ENCODE measurements around the gene DRAM1.

DRAM1 gene

GRCh38 chr12:101951002-101951670 lies 73.8 kb downstream of the DRAM1 start:
- no peak for DNase-seq
- H3K36me3 ChIP-seq (ENCODE audit: control insufficient read depth, insufficient read depth, low read length), result no peaks in the 10 kb centered on the region
- no peaks in the 10 kb centered on the region for H3K4me1 ChIP-seq (ENCODE audit: control insufficient read depth, insufficient read depth, low read length, poor library complexity, severe bottlenecking)
- H3K27me3 ChIP-seq (replicated peaks; ENCODE audit: control insufficient read depth, insufficient read depth, low read length, poor library complexity, severe bottlenecking), result no peaks in the 10 kb centered on the region
- no peak overlapping the region for H3K4me3 ChIP-seq (ENCODE audit: insufficient read depth, low read depth, low read length, poor library complexity, severe bottlenecking)
- no peak overlapping the region for H3K27ac ChIP-seq (ENCODE audit: insufficient read depth, low read length, poor library complexity, severe bottlenecking)
- H3K9me3 ChIP-seq (ENCODE audit: control insufficient read depth, low read length), result no peaks in the 10 kb centered on the region

- Histone ChIP-seq H3K27me3 (replicated peaks; ENCODE audit: control insufficient read depth, insufficient read depth, low read length, poor library complexity, severe bottlenecking) (no peaks in the 10 kb centered on the region), H3K4me1 (ENCODE audit: control insufficient read depth, insufficient read depth, low read length, poor library complexity, severe bottlenecking) (no peaks in the 10 kb centered on the region), H3K36me3 (ENCODE audit: control insufficient read depth, insufficient read depth, low read length) (no peaks in the 10 kb centered on the region), H3K4me3 (ENCODE audit: insufficient read depth, low read depth, low read length, poor library complexity, severe bottlenecking) (no peak overlapping the region), H3K27ac (ENCODE audit: insufficient read depth, low read length, poor library complexity, severe bottlenecking) (no peak overlapping the region), H3K9me3 (ENCODE audit: control insufficient read depth, low read length) (no peaks in the 10 kb centered on the region)
- DNase-seq, result no peak
These were observed 76.7 kb downstream of the DRAM1 start for GRCh38 chr12:101954113-101954512.

- H3K27me3 ChIP-seq (replicated peaks; ENCODE audit: control insufficient read depth, insufficient read depth, low read length, poor library complexity, severe bottlenecking), result no peaks in the 10 kb centered on the region
- no peaks in the 10 kb centered on the region for H3K4me1 ChIP-seq (ENCODE audit: control insufficient read depth, insufficient read depth, low read length, poor library complexity, severe bottlenecking)
- H3K9me3 ChIP-seq (ENCODE audit: control insufficient read depth, low read length), result no peaks in the 10 kb centered on the region
- no peaks in the 10 kb centered on the region for H3K36me3 ChIP-seq (ENCODE audit: control insufficient read depth, insufficient read depth, low read length)
- no peak for DNase-seq
- no peak overlapping the region for H3K4me3 ChIP-seq (ENCODE audit: insufficient read depth, low read depth, low read length, poor library complexity, severe bottlenecking)
- no peak overlapping the region for H3K27ac ChIP-seq (ENCODE audit: insufficient read depth, low read length, poor library complexity, severe bottlenecking)
These were observed 77.3 kb downstream of the DRAM1 start for GRCh38 chr12:101954676-101955075.

GRCh38 chr12:101957252-101957959 lies 80.0 kb downstream of the DRAM1 start:
- no peak for DNase-seq
- Histone ChIP-seq H3K36me3 (ENCODE audit: control insufficient read depth, insufficient read depth, low read length) (no peaks in the 10 kb centered on the region), H3K27me3 (replicated peaks; ENCODE audit: control insufficient read depth, insufficient read depth, low read length, poor library complexity, severe bottlenecking) (no peaks in the 10 kb centered on the region), H3K9me3 (ENCODE audit: control insufficient read depth, low read length) (no peaks in the 10 kb centered on the region), H3K4me3 (ENCODE audit: insufficient read depth, low read depth, low read length, poor library complexity, severe bottlenecking) (no peak overlapping the region), H3K4me1 (ENCODE audit: control insufficient read depth, insufficient read depth, low read length, poor library complexity, severe bottlenecking) (no peaks in the 10 kb centered on the region), H3K27ac (ENCODE audit: insufficient read depth, low read length, poor library complexity, severe bottlenecking) (no peak overlapping the region)

GRCh38 chr12:101959607-101960006 lies 82.2 kb downstream of the DRAM1 start:
- Histone ChIP-seq H3K27ac (ENCODE audit: insufficient read depth, low read length, poor library complexity, severe bottlenecking) (no peak overlapping the region), H3K4me1 (ENCODE audit: control insufficient read depth, insufficient read depth, low read length, poor library complexity, severe bottlenecking) (no peaks in the 10 kb centered on the region), H3K27me3 (replicated peaks; ENCODE audit: control insufficient read depth, insufficient read depth, low read length, poor library complexity, severe bottlenecking) (no peaks in the 10 kb centered on the region), H3K36me3 (ENCODE audit: control insufficient read depth, insufficient read depth, low read length) (no peaks in the 10 kb centered on the region), H3K9me3 (ENCODE audit: control insufficient read depth, low read length) (no peaks in the 10 kb centered on the region), H3K4me3 (ENCODE audit: insufficient read depth, low read depth, low read length, poor library complexity, severe bottlenecking) (no peak overlapping the region)
- DNase-seq, result no peak

GRCh38 chr12:101962486-101962885 lies 85.1 kb downstream of the DRAM1 start:
- Histone ChIP-seq H3K4me1 (ENCODE audit: control insufficient read depth, insufficient read depth, low read length, poor library complexity, severe bottlenecking) (no peaks in the 10 kb centered on the region), H3K9me3 (ENCODE audit: control insufficient read depth, low read length) (no peaks in the 10 kb centered on the region), H3K36me3 (ENCODE audit: control insufficient read depth, insufficient read depth, low read length) (no peaks in the 10 kb centered on the region), H3K27me3 (replicated peaks; ENCODE audit: control insufficient read depth, insufficient read depth, low read length, poor library complexity, severe bottlenecking) (no peaks in the 10 kb centered on the region), H3K4me3 (ENCODE audit: insufficient read depth, low read depth, low read length, poor library complexity, severe bottlenecking) (no peak overlapping the region), H3K27ac (ENCODE audit: insufficient read depth, low read length, poor library complexity, severe bottlenecking) (no peak overlapping the region)
- DNase-seq, result no peak

- no peaks in the 10 kb centered on the region for H3K4me1 ChIP-seq (ENCODE audit: control insufficient read depth, insufficient read depth, low read length, poor library complexity, severe bottlenecking)
- H3K27ac ChIP-seq (ENCODE audit: insufficient read depth, low read length, poor library complexity, severe bottlenecking), result no peak overlapping the region
- H3K36me3 ChIP-seq (ENCODE audit: control insufficient read depth, insufficient read depth, low read length), result no peaks in the 10 kb centered on the region
- no peak overlapping the region for H3K4me3 ChIP-seq (ENCODE audit: insufficient read depth, low read depth, low read length, poor library complexity, severe bottlenecking)
- no peaks in the 10 kb centered on the region for H3K27me3 ChIP-seq (replicated peaks; ENCODE audit: control insufficient read depth, insufficient read depth, low read length, poor library complexity, severe bottlenecking)
- H3K9me3 ChIP-seq (ENCODE audit: control insufficient read depth, low read length), result no peaks in the 10 kb centered on the region
- DNase-seq, result no peak
These were observed 86.3 kb downstream of the DRAM1 start for GRCh38 chr12:101963697-101964096.

GRCh38 chr12:101966496-101966895 lies 89.1 kb downstream of the DRAM1 start:
- H3K9me3 ChIP-seq (ENCODE audit: control insufficient read depth, low read length), result no peaks in the 10 kb centered on the region

GRCh38 chr12:101967506-101967905 lies 90.1 kb downstream of the DRAM1 start:
- no peak for DNase-seq
- Histone ChIP-seq H3K27me3 (replicated peaks; ENCODE audit: control insufficient read depth, insufficient read depth, low read length, poor library complexity, severe bottlenecking) (no peaks in the 10 kb centered on the region), H3K9me3 (ENCODE audit: control insufficient read depth, low read length) (no peaks in the 10 kb centered on the region), H3K36me3 (ENCODE audit: control insufficient read depth, insufficient read depth, low read length) (no peaks in the 10 kb centered on the region), H3K4me1 (ENCODE audit: control insufficient read depth, insufficient read depth, low read length, poor library complexity, severe bottlenecking) (no peaks in the 10 kb centered on the region), H3K27ac (ENCODE audit: insufficient read depth, low read length, poor library complexity, severe bottlenecking) (no peak overlapping the region), H3K4me3 (ENCODE audit: insufficient read depth, low read depth, low read length, poor library complexity, severe bottlenecking) (no peak overlapping the region)

More at GRCh38 chr12:101966496-101966895, 89.1 kb downstream of the DRAM1 start:
- Histone ChIP-seq H3K4me1 (ENCODE audit: control insufficient read depth, insufficient read depth, low read length, poor library complexity, severe bottlenecking) (no peaks in the 10 kb centered on the region), H3K27ac (ENCODE audit: insufficient read depth, low read length, poor library complexity, severe bottlenecking) (no peak overlapping the region), H3K4me3 (ENCODE audit: insufficient read depth, low read depth, low read length, poor library complexity, severe bottlenecking) (no peak overlapping the region), H3K36me3 (ENCODE audit: control insufficient read depth, insufficient read depth, low read length) (no peaks in the 10 kb centered on the region), H3K27me3 (replicated peaks; ENCODE audit: control insufficient read depth, insufficient read depth, low read length, poor library complexity, severe bottlenecking) (no peaks in the 10 kb centered on the region)
- no peak for DNase-seq

GRCh38 chr12:101968770-101969169 lies 91.4 kb downstream of the DRAM1 start:
- H3K9me3 ChIP-seq (ENCODE audit: control insufficient read depth, low read length), result no peaks in the 10 kb centered on the region
- H3K4me3 ChIP-seq (ENCODE audit: insufficient read depth, low read depth, low read length, poor library complexity, severe bottlenecking), result no peak overlapping the region
- no peaks in the 10 kb centered on the region for H3K27me3 ChIP-seq (replicated peaks; ENCODE audit: control insufficient read depth, insufficient read depth, low read length, poor library complexity, severe bottlenecking)
- no peak overlapping the region for H3K27ac ChIP-seq (ENCODE audit: insufficient read depth, low read length, poor library complexity, severe bottlenecking)
- no peak for DNase-seq
- no peaks in the 10 kb centered on the region for H3K4me1 ChIP-seq (ENCODE audit: control insufficient read depth, insufficient read depth, low read length, poor library complexity, severe bottlenecking)
- H3K36me3 ChIP-seq (ENCODE audit: control insufficient read depth, insufficient read depth, low read length), result no peaks in the 10 kb centered on the region

All from effector memory CD4-positive, alpha-beta T cell (primary cell).